HepG2 (cell line): Measurements from ENCODE around the gene RPL23. TPM values are rescaled to one million over a fixed set of nuclear protein-coding genes. Genes with fewer than 3 reads are reported as not detected.

ENCODE experiments used
- AKNA ChIP-seq: sonication (generic); formaldehyde crosslinking; IDR thresholded peaks from 2 replicates; pipeline ENCODE4 v1.4.0; 2020; ENCODE audit warnings: missing genetic modification reagents, borderline replicate concordance
- ARNTL ChIP-seq: sonication (generic); formaldehyde crosslinking; IDR thresholded peaks from 2 replicates; pipeline ENCODE4 v1.4.0; 2020; ENCODE audit warnings: mild to moderate bottlenecking, missing genetic modification reagents
- EED ChIP-seq: sonication (generic); formaldehyde crosslinking; IDR thresholded peaks from 2 replicates; pipeline ENCODE4 v1.5.0; 2020; ENCODE audit warnings: mild to moderate bottlenecking, missing genetic modification reagents
- FLYWCH1 ChIP-seq: sonication (generic); formaldehyde crosslinking; IDR thresholded peaks from 2 replicates; pipeline ENCODE4 v1.8.1; 2023; ENCODE audit warnings: mild to moderate bottlenecking, missing genetic modification reagents
- FOXJ3 ChIP-seq: sonication (generic); formaldehyde crosslinking; IDR thresholded peaks from 2 replicates; pipeline ENCODE4 v1.4.0; 2020; ENCODE audit warnings: missing genetic modification reagents, mild to moderate bottlenecking, borderline replicate concordance
- MYPOP ChIP-seq: sonication (generic); formaldehyde crosslinking; IDR thresholded peaks from 2 replicates; pipeline ENCODE4 v1.8.1; 2023; ENCODE audit warnings: mild to moderate bottlenecking, moderate library complexity, missing genetic modification reagents
- RXRB ChIP-seq: IDR thresholded peaks from 2 replicates; pipeline ENCODE4 v1.6.1; 2016; ENCODE audit warnings: borderline replicate concordance, missing genetic modification reagents, missing compliant biosample characterization
- SP4 ChIP-seq: sonication (generic); formaldehyde crosslinking; IDR thresholded peaks from 2 replicates; pipeline ENCODE4 v1.8.1; 2023; ENCODE audit warnings: mild to moderate bottlenecking, missing genetic modification reagents
- TFDP2 ChIP-seq: sonication (generic); formaldehyde crosslinking; IDR thresholded peaks from 2 replicates; pipeline ENCODE4 v1.4.0; 2020; ENCODE audit warnings: missing genetic modification reagents
- TGIF2 ChIP-seq: IDR thresholded peaks from 2 replicates; pipeline ENCODE4 v1.6.1; 2016; ENCODE audit warnings: control low read depth, missing compliant biosample characterization
- THRA ChIP-seq: sonication (generic); formaldehyde crosslinking; IDR thresholded peaks from 2 replicates; pipeline ENCODE4 v1.4.0; 2020; ENCODE audit warnings: missing genetic modification reagents, borderline replicate concordance
- TRIM24 ChIP-seq: sonication (generic); formaldehyde crosslinking; IDR thresholded peaks from 2 replicates; pipeline ENCODE4 v1.8.0; 2022; ENCODE audit warnings: mild to moderate bottlenecking, missing genetic modification reagents
- ZGPAT ChIP-seq: IDR thresholded peaks from 2 replicates; pipeline ENCODE4 v1.6.1; 2016; ENCODE audit warnings: mild to moderate bottlenecking
- ZKSCAN8 ChIP-seq: IDR thresholded peaks from 2 replicates; pipeline ENCODE4 v1.6.1; 2016; ENCODE audit warnings: borderline replicate concordance, missing genetic modification reagents, missing compliant biosample characterization
- ZNF674 ChIP-seq: sonication (generic); formaldehyde crosslinking; IDR thresholded peaks from 2 replicates; pipeline ENCODE4 v1.5.0; 2020; ENCODE audit warnings: low read depth, mild to moderate bottlenecking, missing genetic modification reagents
- ZNF800 ChIP-seq: sonication (generic); formaldehyde crosslinking; IDR thresholded peaks from 2 replicates; pipeline ENCODE4 v1.4.0; 2020; ENCODE audit warnings: missing genetic modification reagents
- polyA plus RNA-seq, 8 experiments: library from polyadenylated mRNA; depleted of rRNA in 3 of 8; stranded (reverse) in 7 of 8; unstranded in 1 of 8; fragments of >200 nt; fragmentation: Illumina TruSeq in 4 of 8; extraction: Trizol in 4 of 8; gene quantifications; 2 replicates each; pipeline versions ENCODE4 v1.2.1 to v1.2.3, GENCODE V29; 2011 to 2016; ENCODE audit warnings: low read depth in 4 of 8, missing spikeins in 1 of 8, mixed read lengths in 1 of 8; ENCODE audit not compliant: insufficient read depth in 1 of 8
- total RNA-seq, 5 experiments: library from RNA; depleted of rRNA; stranded (reverse); fragments of >200 nt; fragmentation: Illumina TruSeq; extraction: Trizol; gene quantifications; 2 replicates each; pipeline ENCODE4 v1.2.3, GENCODE V29; 2016; ENCODE audit warnings: low read depth in 1 of 5

The RPL23 gene
- total and polyA plus RNA-seq, 2 of the 13 experiments (the other 11 are each of a cell fraction or from before 2014, with no cell fraction given), result 2,790 to 4,860 TPM

- TF ChIP-seq AKNA (CRISPR knock-in tag) (no peak), MYPOP (CRISPR knock-in tag) (no peak), ARNTL (CRISPR knock-in tag) (0 out of 2 replicates have a peak, but pooled peaks have one; percentile 41), TGIF2 (CRISPR knock-in tag) (peak; percentile 25; the same call in 1 of the 2 replicates), ZKSCAN8 (CRISPR knock-in tag) (no peak), SP4 (CRISPR knock-in tag) (peak; percentile 45; the same call in 1 of the 2 replicates), ZGPAT (CRISPR knock-in tag) (peak; percentile 66; the same call in 1 of the 2 replicates), TFDP2 (CRISPR knock-in tag) (no peak), ZNF674 (CRISPR knock-in tag) (no peak), RXRB (CRISPR knock-in tag) (peak; percentile 68), THRA (CRISPR knock-in tag) (no peak; the same call in 1 of the 2 replicates), EED (no peak), FLYWCH1 (CRISPR knock-in tag) (no peak), FOXJ3 (CRISPR knock-in tag) (no peak), ZNF800 (CRISPR knock-in tag) (no peak), TRIM24 (CRISPR knock-in tag) (0 out of 2 replicates have a peak, but pooled peaks have one; percentile 48)
Observed at GRCh38 chr17:38872671-38873385, 19.3 kb upstream of the RPL23 start (continued).
